HG03097 (cell line): ENCODE measurements around the gene GPC3.
"Not testable (repeated sequence)": the region's sequence is repeated elsewhere in the genome, so short reads cannot be mapped to it uniquely, and the experiment has no call there.

Experiments
- ATAC-seq: cut with Tn5 transposase; IDR thresholded peaks from one replicate; pipeline ENCODE4 v1.9.1; 2021; ENCODE audit not compliant: unreplicated experiment, low FRiP score

Gene GPC3

DNA sequence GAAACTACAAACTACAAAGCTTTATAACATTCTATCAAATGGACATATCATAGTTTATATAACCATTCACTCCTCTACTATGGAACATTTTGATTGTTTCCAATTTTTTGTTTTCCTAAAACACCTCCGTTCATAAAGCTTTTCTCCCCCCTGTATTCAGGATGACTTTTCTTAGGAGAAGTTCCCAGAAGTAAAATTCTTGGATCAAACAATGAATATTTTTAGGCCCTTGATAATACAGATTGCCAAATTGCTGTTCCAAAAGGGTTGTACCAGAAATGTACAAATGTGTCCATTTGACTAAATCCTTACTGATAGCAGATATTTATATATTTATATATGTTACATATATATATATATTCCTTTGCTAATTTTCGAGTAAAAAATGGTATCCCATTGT is 77.8 kb downstream of the GPC3 start:
- no peak for ATAC-seq

DNA sequence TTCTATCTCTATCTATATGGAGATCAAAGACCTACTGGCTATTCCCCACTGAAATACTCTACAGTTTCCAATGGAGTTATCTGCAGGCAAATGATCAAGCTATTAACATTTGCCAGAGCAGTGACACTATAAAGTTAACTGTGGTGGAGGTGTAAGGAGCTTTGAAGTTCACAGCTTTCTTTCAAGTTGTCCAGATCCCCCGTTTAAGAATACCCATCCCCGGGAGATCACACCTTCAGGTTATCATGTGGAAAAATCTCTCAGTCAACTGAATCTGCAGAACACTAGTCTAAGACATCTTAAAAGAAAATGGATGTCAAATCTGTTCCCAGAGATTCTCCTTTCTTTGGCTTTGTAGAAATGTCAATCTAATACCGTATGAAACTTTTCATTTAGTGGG is 80.1 kb downstream of the GPC3 start:
- ATAC-seq: no peak

DNA sequence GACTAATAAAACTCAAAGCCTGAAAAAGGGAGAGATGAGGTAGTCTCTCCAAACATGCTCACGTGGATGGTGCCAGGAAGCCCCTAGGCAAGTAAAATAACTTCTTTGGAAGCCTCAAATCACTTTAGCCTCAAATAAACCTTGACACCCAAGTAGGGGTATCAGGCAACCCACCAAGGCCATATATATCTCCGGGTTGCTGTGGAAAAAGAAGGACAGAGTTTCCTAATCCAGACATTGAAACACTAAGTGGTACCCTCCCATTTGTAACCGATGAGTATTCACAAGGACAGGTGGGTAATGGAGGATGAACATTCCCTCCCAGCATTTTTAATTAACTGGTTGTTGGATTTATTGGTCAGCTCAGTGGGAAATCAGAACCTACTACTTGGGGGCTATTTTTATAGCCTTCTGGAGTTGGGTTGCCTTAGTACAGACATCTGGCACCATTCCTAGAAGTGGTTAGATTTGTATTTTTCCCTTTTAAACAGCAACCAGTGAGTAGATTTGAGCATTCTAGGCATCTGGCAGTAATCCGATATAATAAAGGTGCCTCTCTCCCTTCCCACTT is 87.7 kb downstream of the GPC3 start:
- ATAC-seq: no peak

DNA sequence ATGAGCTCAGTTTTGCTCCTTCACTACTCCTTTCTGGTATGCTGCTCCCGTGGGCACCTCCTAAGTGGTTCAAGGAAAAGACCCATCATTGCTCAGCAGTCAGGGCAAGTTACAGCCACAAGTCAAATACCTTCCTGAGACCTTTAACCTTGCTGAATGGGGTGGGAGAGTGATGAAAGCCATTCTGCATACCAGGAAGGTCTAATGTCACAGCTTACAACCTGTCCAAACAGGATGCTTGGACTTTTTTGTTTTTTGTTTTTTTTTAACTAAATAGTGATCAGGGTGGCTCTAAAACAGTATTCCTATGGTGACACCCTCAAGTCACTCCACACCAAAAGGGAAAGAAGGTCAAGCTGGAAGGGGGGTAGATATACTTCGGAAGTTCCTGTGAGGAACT is 93.1 kb downstream of the GPC3 start:
- ATAC-seq: no peak

DNA sequence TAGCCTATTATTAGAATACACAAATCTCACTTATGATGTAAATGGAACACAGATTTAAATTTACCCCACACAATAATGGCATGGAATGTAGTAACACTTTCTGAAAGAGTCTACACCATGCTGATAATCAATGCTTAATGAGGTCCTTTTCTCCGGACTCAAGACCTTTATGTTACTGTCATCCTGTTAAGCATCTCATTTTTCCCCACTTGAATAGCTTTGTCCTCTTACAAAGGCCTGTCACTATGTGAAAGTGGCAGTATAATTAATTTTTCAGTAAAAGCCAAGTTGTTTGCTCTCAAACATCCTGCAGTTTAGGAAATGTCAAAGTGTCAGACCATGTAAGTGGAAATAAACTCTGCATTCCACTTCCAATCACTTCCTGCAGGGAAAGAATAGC is 96.4 kb downstream of the GPC3 start:
- ATAC-seq: no peak

DNA sequence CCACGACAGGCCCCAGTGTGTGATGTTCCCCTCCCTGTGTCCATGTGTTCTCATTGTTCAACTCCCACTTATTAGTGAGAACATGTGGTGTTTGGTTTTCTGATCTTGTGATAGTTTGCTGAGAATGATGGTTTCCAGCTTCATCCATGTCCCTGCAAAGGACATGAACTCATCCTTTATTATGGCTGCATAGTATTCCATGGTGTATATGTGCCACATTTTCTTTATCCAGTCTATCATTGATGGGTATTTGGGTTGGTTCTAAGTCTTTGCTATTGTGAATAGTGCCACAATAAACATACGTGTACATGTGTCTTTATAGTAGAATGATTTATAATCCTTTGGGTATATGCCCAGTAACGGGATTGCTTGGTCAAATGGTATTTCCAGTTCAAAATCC is 97.3 kb downstream of the GPC3 start:
- ATAC-seq: not testable (repeated sequence)

DNA sequence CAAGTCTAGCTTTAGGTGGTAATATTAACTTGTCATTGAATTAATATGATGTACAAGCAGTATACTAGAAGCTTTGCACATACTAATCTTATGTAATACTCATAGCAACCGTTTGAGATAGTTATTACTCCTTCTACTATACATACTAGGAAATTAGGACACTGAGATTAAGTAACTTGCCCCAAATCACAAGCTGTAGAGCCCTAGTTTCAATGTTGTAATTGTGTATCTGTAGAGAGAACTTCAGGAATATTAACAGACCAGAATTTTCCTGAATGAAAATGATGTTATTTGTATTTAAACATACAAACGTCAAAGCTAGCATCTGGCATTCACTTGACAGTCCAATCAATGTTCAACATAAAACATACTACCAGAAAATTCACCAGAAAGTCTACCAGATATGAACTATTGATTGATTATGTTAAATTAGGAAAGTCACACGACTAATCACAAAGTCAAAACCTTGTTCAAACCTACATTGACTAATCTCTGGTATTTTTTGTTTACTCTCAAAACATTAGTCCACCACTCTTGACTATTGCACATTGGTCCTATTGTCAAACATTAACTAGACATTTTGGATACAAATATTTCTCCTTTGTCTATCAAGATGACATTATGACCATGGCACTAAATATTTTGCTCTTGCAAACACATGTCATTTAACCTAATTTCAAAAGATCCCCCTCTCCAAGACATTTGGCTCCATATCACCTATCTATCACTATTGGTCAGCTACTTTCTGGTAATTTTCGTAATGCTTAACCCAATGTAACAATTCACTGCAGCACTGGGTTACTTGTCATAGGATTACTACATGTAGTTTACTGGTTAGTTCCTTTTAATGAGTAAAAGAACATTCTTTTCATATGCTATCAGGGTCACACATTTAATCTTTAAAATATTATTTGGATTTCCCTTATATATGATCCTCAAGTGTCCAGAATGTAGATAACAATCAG is 100.7 kb downstream of the GPC3 start:
- no peak for ATAC-seq

DNA sequence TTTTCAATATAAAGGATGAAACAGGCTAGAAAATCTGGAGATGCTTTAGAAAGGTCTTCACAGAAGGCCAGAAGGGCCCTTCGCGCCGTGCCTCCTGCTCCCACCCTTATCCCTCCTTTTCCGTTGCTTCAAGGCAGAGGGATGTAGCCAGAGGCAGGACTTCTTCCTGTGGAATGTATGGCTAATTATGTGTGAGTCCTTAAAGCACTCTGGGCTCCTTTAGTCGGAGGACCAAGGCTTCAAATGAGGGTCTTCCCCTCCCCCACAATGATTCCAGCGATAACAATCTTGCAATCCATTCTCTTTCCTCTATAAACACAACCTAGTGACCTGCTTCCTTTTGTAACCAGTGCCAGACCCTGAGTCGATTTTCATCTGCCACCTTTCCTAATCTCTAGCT is 103.5 kb downstream of the GPC3 start:
- ATAC-seq: no peak

DNA sequence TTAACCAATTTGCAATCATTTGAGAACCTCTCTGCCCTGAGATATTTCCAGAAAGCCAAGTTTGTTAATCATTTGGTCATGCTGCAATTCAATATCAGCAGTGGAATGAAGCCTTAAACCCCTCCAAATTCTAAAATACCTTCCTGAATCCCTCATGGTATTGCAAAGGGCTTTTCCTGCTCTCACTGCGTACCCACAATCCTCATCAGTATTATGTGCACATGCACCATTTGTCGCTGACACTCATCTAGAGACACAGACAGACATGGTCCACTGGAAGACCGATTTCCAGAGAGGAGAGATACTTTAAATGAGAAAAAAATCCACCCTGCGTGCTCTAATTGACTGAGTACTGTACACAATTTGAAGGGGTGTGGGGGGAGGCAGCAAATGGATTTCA is 104.4 kb downstream of the GPC3 start:
- no peak for ATAC-seq

DNA sequence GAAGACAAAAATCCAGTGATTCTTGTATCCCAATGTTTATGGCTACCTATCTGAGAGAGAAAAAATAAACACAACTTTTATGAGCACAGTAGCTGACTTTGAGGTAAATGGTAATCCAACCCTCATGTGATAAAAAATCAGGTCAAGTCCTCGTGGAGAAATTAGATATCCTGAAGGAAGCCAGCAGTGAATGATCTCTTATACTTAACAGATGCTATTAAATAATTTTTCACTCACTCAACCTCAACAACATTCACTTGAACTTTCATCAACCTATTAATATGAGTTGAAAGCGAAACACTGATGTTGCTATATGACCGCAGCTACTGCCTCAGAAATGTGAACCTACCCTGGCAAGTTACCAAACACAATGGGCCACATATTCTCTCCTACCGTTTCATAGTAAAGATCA is 105.4 kb downstream of the GPC3 start:
- ATAC-seq: no peak

DNA sequence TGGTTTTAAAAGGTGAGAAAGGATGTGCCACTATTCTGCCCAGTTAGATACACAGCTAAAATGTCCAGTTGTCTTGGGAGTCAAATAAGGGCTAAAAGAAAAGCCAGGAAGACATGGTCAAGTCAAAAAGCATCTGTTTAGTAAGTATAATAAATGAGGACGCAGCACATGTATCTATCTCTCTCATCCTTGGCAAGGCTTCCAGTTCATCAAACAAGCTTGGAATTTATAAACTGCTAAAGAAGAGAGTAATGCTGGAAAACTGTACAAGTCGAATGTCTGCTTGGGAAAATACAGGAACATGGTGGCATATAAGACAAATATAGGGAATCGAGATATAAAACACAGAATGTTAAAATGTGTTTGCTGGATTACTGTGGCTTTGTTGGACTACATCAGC is 106.7 kb downstream of the GPC3 start:
- no peak for ATAC-seq

DNA sequence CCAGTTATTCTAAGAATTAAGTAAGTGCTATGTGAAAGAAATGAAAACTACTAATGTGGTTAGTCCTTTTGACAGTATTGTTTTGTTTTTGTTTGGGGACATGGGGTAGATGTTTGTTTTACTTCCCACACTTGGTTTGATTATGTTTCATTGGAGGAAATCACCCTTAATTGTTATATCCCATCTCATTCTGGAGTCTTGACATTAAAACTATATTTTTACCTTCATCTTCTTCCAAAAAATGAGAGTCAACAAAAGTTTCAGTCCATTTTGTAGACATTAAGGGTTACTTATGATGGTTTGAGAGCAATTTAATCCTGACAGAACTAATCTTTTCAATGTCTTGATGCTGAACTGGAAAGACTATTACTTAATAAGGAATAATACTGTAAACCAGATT is 108.7 kb downstream of the GPC3 start:
- ATAC-seq: no peak

DNA sequence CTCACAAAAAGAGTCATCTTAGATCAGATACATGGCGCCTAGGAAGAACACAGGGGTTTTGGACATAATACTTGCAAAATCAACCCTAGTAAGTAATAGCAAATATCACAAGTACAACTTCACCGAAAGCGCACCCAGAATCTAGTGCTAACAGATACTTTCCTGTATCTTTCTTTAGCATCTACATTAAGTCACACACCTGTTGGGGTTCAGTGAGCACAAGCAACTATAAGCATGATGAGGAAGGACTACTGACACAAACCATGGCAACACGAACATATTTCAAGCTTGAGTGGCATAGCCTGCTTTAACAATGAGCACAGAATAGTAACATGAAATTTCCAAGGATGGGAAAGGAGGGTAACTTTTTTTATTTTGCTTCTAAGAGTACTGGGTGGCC is 116.1 kb downstream of the GPC3 start:
- ATAC-seq: no peak

DNA sequence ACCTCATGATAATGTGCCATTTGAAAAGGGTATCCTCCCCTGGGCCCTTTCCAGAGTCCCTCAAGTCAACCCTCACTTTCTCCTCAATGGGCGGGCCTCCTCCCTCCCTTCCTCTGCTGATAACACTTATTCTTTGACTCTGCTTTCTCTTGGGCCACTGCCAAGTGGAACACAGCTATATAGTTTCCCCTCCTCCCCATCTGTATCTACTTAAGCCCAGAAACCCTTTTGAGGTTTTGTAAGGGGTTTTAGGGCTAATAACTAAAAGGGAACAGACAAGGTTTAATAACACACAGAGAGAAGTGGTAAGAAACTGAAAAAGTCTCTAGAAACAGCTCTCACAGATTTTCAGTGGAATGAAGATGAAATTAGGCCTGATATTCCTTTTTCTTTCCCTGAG is 116.7 kb downstream of the GPC3 start:
- no peak for ATAC-seq

DNA sequence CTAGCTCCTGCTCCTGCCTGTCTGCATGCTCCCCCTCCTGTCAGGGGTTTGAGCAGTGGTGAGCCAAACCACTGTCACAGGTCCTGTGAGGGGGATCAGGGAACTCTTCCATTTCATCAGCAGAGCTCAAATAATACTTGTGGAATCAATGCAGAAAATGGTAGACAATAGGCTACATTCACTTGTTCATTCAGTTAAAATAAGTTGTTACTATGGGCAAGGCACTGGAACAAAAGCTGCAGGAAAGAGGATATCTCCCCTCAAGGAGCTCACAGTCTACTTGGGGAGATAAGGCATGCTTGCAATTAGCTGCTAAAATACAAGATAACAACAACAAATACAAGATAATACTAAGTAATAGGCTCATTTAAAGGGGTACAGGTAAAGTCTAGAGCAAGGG is 117.1 kb downstream of the GPC3 start:
- no peak for ATAC-seq

DNA sequence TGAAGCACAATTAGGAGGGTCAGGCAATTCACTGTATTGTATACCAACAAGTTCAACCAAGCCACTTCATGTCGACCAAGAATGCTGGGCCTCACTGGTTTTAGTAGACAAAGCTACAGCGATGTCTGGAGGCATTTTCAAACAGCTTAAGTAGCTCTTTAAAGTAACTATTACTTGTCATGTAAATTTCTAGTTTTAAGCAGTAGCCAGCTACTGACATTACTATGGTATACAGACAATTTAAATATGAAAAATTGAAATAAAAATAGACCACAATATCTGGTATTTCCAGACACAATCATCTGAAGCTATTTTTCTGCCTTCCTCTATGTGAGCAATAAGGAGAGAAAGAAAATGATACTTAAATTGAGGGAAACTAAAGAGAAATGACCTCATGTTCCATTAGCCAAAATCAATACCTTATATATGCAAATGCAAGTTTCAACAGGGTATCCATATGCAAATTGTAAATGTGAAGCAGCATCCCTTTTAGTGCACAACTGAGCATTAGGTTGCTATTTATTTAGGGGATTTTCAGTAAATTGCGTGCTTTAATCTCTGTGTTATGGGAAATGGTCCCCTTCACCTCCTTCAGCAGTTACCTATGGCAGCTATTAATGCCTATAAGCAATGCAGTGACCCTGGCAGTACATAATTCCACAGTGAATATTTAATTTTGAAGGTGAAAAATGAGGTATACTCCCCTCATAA is 119.5 kb downstream of the GPC3 start:
- no peak for ATAC-seq

DNA sequence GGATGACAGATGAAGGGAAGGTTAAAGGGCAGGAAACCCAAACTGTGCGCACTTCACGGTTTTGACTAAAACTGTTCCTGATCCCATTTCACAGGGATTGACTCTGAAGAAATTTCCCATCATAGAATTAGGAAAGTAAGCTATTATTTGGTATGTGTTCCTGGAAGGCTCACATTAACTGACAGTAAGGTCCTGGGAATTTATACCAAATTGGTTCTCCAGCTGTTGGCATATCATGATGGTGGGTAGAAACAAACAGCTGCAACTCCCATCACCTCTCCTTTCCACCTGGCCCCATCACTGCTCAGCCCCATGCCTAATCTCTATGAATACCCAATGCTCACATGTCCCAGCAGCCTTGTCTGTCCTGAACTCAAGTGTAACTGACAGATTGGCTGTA is 121.2 kb downstream of the GPC3 start:
- no peak for ATAC-seq

DNA sequence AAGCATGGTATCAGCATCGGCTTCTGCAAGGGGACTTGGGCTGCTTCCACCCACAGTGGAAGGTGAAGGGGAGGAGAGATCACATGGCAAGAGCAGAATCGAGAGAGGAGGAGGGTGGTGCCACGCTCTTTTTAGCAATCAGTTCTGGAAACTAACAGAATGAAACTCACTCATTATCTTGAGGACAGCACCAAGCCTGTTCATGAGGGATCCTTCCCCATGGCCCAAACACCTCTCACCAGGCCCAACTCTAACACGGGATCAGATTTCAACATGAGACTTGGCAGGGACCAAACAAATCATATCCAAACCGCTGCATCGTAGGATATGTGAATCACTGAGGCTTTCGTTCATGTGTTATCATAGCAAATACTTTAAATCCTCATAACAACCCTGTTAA is 125.5 kb downstream of the GPC3 start:
- no peak for ATAC-seq

DNA sequence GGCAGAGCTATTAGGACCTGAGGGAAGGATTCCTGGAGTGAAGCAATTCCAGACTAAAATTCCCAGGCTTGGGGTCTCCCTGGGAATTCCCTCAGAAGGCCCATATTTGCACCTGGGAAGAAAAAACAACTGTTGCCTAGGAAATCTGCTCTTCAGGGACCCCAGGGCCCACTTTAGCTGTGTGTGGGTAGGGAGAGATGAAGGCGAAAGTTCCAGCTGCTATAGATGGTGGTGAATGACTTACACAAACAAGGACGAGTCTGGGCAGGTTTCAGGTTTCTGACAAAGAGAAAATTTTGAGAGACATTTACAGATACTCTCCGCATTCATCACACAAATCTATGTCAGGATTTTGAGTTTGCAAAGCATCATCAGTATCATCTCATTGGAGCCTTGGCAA is 126.1 kb downstream of the GPC3 start:
- no peak for ATAC-seq

DNA sequence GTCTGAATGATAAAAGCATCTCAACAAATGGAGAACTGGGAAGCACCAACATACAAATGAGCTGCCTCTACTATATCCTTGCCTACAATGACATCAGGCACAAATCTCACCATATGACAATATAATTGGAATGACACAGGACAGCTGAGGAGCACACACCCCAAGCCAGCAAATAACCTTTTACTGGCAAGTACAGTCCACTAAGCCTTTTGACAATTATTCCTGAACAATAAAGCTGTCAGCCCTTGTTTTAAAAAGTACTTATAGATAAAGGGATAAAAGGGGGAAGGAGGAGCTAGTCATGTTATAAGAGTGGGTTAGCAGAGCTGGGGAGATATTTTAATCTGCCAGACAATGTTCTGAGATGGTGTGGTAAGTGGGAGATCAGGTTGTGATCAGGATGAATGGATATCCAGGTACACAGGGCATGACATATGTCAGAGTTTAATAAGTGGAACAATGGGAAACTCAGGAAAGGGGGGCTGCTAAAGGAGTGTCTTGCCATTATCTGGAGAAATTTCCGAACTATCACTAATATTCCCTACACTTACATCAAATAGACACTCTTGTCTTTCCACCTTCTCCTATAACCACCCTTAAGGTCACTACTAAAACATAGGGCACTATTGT is 127.6 kb downstream of the GPC3 start:
- ATAC-seq: no peak

DNA sequence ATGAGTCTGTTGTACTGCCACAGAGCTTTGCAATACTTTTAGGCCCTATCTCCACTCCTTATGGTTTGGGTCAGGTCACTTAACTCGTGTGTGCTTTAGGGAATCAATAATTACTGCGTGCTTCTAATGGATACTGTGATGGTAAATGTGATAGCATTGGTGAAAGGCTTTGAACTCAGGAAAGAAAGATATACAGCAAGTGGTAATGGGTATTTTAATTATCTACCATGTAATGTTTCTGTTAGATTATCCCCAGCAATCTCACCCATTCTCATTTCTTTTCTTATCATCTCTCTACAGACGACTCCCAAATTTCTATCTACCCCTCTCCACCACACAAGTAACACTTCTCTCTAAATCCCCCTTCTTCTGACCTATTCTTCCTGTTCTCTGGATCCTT is 128.6 kb downstream of the GPC3 start:
- ATAC-seq: no peak
